GM21737 (cell line): Measurements from ENCODE around the gene CDC42EP4.
"Not testable (repeated sequence)": the region's sequence is repeated elsewhere in the genome, so short reads cannot be mapped to it uniquely, and the experiment has no call there.

Source experiments
- ATAC-seq: cut with Tn5 transposase; IDR thresholded peaks from one replicate; pipeline ENCODE4 v1.9.1; 2021; ENCODE audit warnings: mild to moderate bottlenecking, moderate library complexity; ENCODE audit not compliant: unreplicated experiment

CDC42EP4 gene

DNA sequence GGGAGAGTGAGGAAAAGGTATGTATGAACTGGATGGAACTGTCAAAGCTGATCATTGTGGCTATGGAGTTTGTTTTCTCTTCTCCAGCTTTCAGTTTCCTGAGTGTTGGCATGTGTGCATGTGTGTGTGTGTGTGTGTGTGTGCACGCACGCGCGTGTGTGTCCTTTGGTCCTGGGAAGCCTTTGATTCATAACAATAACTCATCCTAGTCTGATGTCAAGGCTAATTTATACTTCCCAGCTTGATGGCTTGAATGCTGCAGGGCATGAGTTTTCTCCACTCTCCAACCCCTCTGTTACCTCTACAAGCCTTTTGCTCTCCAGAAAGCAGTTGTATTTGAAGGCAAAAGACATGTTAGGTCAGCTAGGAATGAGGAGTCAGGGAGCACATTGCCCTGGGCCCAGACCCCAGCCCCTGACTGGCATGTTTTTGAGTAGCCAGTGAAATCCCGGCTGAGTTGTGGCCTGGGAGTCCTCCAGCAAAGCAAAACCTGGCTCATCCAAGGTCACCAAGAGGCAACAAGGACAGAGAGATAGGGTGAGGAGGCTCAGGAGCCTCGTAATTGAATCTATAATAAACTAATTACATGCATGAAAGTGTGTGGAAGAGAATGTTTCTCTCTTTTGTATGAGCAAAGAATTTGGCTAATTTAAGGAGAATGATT is 8.9 kb upstream of the CDC42EP4 start:
- ATAC-seq = no peak

DNA sequence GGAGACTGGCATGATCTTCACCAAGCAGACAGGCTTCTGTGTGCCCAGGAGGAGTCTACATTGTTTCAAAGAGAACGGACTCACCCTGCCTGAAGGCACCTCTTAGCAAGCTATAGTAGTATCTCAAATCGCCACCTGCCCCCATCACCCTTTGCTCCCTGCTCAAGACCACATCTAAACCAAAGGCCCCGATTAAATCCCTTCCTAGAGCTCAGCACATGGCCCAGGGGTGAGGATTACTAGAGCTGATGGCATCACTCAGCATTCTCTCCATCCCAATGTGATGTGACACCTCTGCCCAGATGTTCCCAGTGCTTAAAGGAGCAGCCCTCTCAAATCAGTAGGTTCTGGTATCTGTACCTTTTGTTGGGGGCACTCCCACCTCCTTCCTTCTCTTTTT is 8.0 kb upstream of the CDC42EP4 start:
- no peak for ATAC-seq

DNA sequence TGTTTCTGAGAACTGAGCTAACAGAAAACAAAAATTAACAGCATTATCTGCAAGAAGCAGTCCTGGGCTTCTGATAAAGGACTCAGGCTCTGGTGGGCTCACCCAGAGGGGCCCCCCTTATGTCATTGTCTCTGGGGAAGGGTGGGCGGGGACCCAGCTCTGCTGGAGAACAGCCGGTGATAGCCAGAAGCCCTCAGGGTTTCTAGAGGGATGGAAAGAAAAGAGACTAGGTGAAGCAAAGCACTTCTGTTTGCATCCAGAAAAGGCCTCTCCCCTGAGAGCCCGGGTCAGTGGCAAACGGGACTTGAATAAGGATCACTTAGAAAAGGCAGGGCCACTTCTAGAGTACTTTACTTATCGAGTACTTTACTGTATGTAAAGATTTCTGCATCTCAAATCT is 7.0 kb upstream of the CDC42EP4 start:
- no peak for ATAC-seq

DNA sequence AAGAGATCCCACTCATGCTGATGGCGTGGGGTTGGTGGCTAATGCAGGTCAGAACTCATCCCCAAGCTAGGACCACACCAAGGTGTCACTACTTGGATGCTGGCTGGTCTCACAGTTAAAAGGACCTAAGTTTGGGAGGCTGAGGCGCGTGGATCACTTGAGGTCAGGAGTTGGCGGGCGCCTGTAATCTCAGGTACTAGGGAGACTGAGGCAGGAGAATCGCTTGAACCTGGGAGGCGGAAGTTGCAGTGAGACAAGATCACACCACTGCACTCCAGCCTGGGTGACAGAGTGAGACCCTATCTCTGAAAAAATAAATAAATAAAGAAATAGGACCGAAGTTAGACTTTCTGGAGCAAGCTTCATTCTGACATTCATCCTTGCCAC is 6.6 kb upstream of the CDC42EP4 start:
- ATAC-seq = no peak

DNA sequence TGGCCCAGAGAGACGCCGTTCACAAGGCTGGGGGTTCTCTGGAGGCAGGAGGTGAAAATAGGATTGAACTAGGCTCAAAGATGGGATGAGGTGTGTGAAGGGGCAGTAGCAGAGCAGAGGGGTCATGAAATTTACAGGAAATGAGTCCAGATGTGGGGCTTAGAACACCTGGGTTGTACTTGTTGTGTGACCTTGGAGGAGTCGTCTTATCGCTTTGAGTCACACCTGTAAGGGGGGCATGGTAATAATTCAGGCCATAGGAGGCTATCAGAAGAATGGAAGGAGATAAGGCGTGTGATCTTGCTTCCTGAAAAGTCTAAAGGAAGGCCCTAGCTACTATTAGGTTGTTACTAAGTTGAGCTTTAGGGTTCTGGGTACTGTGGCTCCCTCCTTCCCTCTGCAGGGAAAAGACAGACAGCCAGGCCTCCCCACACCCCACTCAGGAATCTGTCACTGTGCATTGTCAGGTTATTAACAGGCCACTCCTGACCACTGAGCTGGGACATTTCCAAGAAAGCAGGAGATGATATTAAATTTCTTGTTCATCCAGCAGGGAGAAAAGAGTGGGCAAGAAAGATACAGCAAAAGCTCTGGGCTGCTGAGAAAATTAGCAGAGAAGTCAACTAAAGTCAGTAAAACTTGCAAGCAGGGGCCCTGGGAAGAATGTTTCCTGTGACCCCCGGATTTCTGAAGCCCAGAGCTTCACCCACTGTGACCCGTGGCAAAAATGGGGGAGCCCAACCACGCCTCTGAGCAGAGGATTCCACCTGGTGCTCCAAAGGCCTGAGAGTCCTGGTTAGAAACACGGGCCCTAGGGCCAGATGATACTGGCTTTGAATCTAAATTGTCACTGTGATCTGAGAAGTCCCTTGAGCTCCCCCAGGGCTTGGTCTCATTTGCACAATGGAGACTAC is 6.0 kb upstream of the CDC42EP4 start:
- ATAC-seq = no peak

DNA sequence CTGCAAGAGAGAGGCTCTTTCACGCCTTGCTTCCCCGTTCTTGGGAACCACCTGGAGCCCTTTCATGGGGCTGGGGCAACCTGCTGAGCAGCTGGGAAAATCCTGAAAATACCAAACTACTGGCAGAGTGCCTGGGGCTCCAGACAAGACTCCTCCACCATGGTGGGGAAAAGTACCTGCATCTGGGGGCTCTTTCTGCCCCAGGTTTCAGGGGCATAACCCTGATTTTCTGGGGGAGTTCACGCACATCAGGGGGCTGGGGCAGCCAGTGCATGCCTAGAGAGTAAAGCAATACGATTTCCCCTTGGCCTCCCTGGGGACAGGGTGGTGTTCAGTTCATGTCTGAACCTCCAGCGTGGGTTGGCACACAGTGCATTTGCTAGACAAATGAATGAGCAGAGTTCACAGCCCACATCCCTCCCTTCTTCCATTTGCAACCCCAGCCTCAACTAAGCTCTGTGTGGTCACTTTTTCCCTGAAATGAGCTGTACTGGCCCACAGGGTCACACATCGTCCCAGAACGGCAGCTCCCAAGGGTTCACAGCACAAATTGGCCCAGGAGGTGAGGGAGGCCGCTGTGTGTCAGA is 5.2 kb upstream of the CDC42EP4 start:
- no peak for ATAC-seq

DNA sequence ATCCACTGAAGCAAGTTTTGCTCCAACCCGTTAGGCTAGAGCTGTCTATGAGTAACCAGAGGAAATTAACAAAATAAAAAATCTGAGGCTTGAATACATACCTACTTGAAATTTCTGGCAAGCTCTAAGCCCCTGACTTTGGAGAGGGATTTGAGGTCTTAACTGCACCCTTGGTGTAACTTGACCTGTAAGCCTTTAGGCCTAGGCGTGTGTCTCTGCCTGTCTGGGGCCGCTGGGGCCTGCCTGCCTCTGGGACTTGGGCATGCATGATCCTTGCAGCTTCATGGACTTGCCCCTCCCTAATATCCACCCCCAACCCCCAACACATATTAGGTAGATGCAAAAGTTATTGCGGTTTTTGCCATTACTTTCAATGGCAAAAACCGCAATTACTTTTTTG is 3.7 kb upstream of the CDC42EP4 start:
- ATAC-seq = no peak

DNA sequence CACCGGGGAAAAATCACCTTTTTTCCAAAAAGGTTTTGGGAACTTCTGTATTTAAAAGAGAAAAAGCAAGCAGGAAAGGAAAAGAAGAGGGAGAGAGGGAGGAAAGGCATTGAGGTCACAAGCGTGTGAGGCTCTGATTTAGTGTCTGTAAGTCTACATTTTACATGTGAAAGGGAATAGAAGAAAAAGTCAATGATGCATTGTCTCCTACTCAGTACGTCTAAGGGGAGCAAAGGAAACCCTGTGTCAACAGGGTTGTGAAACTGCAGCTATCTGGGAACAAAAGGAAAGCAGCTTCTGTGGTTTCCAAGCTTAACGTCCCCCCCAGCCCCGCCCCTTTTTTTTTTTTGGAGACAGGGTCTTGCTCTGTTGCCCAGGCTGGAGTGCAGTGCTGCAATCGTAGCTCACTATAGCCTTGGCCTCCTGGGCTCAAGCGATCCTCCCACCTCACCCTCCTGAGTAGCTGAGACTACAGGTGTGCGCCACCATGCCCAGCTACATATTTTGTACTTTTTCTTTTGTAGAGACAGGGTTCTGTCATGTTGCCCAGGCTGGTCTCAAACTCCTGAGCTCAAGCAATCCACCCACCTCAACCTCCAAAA is 1.8 kb upstream of the CDC42EP4 start:
- no peak for ATAC-seq

DNA sequence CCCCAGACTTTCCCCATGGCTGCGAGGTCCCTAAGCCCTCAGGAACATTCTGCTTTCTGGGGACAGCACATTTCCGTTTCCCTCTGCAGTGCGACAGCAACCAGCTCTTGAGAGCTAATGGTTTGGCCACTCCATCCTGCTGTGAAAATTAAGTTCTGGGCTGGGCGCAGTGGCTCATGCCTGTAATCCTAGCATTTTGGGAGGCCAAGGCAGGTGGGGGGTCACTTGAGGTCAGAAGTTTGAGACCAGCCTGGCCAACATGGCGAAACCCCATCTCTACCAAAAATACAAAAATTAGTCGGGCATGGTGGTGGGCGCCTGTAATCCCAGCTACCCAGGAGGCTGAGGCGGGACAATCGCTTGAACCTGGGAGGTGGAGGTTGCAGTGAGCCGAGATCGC is 1.1 kb upstream of the CDC42EP4 start:
- ATAC-seq = not testable (repeated sequence)

DNA sequence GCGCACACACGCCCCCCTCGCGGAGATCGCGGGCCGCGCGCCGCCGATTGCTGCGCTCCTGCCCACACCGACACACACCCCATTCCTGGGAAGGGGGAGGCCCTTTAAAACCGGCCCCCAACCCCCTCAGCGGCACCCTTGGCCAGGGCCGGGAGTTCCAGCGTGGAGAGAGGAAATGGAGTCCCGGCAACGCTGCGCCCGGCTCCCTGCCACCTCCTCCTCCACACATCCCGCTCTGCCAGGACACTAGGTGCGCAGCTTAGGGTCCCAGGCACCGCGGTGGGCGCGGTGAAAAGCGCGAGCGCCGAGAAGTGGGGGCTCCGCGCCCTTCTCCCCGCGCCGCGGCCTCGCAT is 397 bp downstream of the CDC42EP4 start:
- ATAC-seq = peak; percentile 5

DNA sequence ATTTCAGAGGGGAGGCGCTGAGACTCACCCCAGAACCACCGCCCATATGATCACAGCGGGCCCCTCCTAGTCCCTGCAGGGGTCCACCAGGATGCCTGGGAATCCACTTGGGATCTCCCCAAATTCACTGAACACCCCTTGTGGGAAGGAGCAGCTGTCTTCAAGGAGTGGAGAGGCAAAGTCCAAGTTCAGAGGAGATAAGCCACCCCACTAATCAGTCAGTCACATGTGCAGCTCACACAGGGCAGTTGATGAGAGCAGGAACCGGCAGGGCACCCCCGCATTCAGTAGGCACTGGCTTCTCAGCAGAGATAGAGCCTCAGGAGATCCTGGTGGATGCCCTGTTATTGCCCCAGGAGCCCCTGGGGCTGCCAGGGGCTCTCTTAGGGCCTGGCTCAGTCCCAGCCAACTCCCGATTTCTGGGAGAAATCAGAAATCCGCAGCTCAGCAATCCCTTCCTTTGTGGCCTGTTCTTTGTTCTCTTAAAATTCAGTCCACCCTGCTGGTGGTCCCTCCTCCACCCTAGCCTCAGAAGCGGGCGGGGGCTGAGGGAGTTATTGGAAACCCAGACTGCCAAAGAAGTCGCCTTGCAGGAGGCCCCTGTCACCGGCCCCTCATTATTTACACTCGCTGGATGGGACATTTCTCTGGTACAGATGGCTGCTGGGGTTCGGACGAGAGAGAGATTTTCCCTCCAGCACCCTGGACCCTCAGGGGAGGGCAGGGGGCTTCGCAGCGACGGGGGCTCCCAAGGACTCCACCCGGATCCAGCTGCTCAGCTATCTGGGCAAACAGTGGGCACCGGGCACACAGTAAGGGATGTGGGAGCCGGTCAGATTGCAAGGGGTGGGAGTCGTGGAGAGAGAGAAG is 1.8 kb downstream of the CDC42EP4 start:
- no peak for ATAC-seq

DNA sequence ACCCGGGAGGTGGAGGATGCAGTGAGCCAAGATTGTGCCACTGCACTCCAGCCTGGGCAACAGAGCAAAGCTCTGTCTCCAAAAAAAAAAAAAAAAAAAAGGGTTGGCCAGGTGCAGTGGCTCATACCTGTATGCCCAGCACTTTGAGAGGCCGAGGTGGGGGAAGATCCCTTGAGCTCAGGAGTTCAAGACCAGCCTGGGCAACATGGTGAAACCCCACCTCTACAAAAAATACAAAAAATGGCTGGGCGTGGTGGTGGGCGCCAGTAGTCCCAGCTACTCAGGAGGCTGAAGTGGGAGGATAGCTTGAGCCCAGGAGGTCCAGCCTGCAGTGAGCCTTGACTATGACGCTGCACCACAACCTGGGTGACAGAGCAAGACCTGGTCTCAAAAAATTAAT is 2.8 kb downstream of the CDC42EP4 start:
- not testable (repeated sequence) for ATAC-seq

DNA sequence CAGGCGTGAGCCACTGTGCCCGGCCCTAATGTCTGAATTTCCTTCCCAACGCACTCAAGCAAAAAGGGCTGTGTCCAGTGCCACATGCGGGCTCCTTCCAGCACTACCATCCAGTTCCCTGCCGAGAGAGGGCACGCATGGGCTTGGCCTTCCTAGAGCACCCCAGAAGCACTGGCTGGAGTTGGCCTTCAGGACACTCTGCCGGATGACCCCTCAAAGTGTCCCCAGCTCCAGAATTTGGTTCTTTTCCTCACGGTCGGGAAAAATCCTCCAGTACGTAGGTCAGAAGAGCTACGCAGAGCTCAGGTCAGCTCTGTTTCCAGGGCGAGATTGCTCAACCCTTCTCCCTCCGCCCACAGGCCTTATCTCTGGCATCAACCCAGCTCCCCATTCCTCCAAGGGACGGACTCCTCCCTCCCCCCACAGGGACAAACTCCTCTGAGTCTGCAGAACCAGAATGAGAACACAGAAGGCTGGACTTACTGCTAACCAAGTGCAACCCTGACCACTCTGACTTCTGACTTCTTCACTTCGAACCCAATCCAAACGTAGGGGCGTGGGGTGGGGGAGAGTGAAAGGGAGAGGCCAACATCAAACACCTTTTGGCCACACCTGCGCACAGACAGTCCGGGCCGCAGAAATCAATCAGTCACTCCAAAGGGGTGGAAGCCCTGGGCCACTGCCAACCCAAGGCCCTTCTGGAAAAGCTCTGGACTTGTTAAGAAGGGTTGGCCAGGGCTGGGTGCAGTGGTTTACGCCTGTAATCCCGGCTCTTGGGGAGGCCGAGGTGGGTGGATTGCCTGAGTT is 3.6 kb downstream of the CDC42EP4 start:
- no peak for ATAC-seq

DNA sequence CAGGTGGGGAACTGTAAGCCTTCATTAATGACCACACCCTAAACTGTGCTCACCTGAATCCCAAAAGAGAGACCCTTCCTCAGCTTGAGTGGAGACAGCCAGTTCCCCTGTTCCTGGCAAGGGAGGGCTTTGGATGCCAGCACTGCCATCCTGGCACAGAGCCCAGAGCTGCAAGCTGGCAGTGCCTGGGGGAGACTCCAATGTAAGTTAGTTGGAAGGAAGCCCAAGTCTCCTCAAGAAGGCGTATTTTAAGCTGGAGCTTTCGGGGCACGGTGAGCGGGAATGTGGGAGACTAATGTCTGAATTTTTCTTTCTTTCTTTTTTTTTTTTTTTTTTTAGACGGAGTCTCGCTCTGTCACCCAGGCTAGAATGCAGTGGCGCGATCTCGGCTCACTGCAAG is 4.7 kb downstream of the CDC42EP4 start:
- ATAC-seq = no peak

DNA sequence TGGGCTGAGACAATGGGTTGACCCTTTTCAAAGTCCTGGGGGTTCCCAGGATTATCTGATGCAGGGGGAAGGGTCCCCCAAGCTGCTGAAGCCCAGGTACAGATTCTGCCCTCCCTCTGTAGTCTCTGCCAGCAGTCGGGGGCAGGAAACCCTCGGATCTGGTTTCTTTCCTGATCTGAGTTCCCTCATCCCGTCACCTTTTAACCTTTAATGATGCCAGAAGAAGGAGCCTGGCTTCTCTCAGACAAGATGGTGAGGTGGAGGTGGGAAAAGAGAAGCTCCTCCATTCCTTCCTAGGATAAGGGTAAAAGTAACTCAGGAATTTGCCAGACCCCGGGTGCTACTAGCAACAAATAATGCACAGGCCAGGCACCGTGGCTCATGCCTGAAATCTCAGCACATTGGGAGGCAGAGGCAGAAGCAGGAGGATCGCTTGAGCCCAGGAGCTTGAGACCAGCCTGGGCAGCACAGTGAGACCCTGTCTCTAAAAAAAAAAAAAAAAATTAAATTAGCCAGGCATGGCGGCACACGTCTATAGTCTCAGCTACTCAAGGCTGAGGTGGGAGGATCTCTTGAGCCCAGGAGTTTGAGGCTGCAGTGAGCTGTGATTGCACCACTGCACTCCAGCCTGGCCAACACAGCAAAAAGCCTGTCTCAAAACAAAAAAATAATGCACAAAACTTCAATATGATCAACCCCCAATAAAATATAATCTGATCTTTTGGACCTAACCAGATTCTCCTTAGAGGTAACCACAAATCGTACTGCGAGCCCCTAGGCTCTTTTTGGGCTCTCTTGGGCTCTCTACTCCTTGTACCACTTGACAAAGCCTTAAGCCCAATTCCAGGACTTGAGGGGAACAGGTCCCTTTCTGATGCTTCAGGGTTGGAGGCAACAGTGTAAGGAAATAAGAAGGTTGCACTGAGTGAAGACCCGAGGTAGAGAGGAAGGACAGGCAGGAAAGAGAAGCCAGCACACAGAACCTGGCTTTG is 5.7 kb downstream of the CDC42EP4 start:
- no peak for ATAC-seq

DNA sequence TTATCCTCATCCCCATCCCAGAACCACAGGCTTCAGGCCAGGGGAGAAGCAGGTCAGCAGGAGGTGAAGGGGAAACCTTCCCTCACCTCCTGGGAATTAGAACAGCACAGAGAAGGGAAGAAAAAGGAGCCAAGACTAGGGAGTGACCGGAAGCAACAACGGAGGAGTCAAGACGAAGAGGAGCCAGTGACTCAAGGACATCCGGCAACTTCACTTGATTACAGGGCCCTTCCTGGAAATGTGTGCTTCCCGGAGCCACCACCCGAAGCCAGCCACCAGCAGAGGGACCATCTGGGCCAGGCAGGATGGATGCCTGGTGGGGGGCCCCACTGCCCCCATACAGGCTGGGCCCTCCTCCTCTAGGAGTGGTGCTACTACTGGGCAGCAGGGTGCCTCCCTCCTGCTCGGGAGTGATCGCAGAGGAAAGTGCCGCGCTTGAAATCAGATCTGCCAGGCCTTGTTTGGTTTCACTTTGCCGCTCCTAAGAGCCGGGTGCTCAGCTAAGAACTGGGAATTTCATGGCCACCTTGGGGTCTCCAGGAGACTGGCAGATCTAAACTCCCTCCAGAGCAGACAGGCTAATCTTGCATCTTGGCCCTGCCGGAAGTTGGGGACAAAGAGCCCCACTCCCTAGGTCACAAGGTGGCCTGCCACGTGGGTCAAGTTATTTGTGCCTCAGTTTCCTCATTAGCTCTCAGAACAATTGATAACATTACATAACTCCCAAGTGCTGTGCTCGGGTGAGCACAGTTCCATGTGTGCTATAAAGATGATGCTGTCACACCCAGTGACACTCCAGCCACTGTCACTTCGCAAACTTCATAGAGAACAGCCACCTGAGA is 6.6 kb downstream of the CDC42EP4 start:
- ATAC-seq = no peak

DNA sequence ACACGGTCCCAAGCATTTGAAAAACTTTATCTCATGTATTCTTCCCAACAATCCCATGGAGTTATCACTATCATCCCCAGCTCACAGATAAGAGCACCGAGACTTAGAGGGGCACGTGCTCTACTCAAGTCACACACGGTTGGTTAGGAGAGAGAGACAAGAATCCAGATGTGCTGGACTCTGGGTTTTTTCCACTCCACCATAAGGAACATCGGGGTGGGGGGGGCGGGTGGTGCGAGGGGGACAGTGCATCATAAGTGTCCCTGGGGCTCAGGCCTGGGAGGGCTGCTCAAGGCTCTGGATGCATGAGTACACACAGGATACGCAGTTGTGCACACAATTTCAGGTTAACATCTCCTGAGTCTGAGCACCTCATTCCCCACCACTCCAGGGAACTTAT is 7.4 kb downstream of the CDC42EP4 start:
- no peak for ATAC-seq

DNA sequence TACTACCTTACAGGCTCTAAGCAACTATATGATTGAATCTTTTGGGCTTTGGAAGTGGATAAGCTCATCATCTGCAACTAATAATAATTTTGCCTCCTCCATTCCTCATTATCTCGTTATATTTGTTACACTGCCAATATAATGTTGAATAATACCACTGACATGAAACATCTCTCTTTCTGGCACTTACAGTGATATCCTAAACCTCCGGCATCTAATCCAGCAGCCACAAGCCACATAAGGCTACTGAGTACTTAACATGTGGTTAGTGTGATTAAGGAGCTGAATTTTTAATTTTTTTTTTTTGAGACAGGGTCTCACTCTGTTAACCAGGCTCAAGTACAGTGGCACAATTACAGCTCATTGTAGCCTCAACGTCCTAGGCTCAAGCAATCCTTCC is 9.6 kb downstream of the CDC42EP4 start:
- ATAC-seq = no peak
